OCI-LY7 (cell line): ENCODE results near the gene LHFPL2.

Source experiments
- EZH2phosphoT487 ChIP-seq: fragments of 200-600 bp; sonication (generic); IDR thresholded peaks from 2 replicates; pipeline ENCODE4 v1.6.1; 2018; ENCODE audit warnings: low read depth, borderline replicate concordance, mild to moderate bottlenecking, mixed run types, antibody characterized with exemption, low read length, moderate library complexity, mixed read lengths
- TF ChIP-seq, protein P1 (sequence below): fragments of 200-600 bp; sonication (generic); conservative IDR thresholded peaks from 2 replicates; pipeline ENCODE4 v1.5.1; 2014; ENCODE audit warnings: mild to moderate bottlenecking, antibody characterized with exemption, low read length, moderate library complexity, mixed read lengths

DNA sequence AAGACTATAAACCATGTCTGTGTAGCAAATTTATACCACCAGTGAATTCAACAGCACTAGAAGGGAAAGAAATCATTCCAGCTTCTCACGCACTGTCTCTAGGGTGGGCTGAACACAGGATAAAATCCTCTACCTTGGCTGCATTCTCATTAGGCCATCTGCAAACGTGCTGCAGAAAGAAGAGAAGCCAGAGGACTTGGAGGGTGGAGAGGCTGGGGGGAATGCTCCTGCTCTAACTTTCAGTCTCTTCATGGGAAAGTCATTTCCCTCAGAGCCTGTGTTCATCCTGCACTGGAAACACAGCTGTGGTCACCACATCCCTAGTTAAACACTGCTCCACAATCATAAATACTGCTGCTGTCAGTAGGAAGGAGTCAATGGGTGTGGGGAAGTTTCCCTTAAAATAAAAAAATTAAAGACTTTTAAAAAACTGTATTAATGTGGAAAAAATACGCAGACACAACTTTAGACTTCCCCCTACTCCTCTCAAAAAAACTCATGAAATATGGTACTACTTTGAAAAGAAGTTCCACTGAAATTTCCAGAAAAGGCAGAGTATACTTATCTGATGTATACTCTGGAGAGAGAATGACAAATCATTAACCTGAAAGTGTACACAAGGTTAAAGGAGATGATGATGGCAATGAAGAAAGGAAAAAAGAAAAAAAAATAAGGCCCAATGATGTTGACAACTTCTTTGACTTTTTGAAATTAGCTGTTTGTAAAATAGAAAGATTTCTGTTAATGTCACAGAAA lies 46.8 kb downstream of the LHFPL2 start:
- TF ChIP-seq, protein P1, sequence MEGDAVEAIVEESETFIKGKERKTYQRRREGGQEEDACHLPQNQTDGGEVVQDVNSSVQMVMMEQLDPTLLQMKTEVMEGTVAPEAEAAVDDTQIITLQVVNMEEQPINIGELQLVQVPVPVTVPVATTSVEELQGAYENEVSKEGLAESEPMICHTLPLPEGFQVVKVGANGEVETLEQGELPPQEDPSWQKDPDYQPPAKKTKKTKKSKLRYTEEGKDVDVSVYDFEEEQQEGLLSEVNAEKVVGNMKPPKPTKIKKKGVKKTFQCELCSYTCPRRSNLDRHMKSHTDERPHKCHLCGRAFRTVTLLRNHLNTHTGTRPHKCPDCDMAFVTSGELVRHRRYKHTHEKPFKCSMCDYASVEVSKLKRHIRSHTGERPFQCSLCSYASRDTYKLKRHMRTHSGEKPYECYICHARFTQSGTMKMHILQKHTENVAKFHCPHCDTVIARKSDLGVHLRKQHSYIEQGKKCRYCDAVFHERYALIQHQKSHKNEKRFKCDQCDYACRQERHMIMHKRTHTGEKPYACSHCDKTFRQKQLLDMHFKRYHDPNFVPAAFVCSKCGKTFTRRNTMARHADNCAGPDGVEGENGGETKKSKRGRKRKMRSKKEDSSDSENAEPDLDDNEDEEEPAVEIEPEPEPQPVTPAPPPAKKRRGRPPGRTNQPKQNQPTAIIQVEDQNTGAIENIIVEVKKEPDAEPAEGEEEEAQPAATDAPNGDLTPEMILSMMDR = no peak
- TF ChIP-seq EZH2phosphoT487 = no peak
